Keratinocyte (primary cell): ENCODE data around the gene ADAM12. TPM values are rescaled to one million over a fixed set of nuclear protein-coding genes. Genes with fewer than 3 reads are reported as not detected.

Source experiments
- DNase-seq: peaks from one replicate; pipeline ENCODE4 v3.0.0-alpha.2; 2011; ENCODE audit warnings: low read depth, missing footprints, low spot score
- FAIRE-seq: peaks from 2 replicates; lab custom pipeline; 2011; peaks lifted over from hg19 to GRCh38; lab: Jason Lieb, UNC
- H2AFZ ChIP-seq: 2 replicates; pipeline ENCODE4 v1.6.0; 2012; ENCODE audit warnings: low read length, control low read depth, inconsistent platforms; ENCODE audit not compliant: control insufficient read depth
- H3K27ac ChIP-seq: 2 replicates; pipeline ENCODE4 v1.5.1; 2011; ENCODE audit warnings: low read length; ENCODE audit not compliant: control insufficient read depth, insufficient read depth
- H3K27me3 ChIP-seq: 3 replicates; pipeline ENCODE4 v1.6.0; 2011; ENCODE audit warnings: low read length; ENCODE audit not compliant: control insufficient read depth, insufficient read depth; ENCODE audit errors: extremely low read depth
- H3K36me3 ChIP-seq, 2 experiments: 2 replicates in 1 of 2; 3 replicates in 1 of 2; pipeline ENCODE4 v1.5.1; 2011; ENCODE audit warnings: low read length in 2 of 2, mild to moderate bottlenecking in 1 of 2; ENCODE audit not compliant: control insufficient read depth in 2 of 2, insufficient read depth in 2 of 2; ENCODE audit errors: extremely low read depth in 1 of 2
- H3K4me1 ChIP-seq: 3 replicates; pipeline ENCODE4 v1.5.1; 2011; ENCODE audit warnings: low read length; ENCODE audit not compliant: control insufficient read depth, insufficient read depth; ENCODE audit errors: extremely low read depth
- H3K4me2 ChIP-seq: 3 replicates; pipeline ENCODE4 v1.6.0; 2011; ENCODE audit warnings: low read depth, low read length; ENCODE audit not compliant: control insufficient read depth, insufficient read depth; ENCODE audit errors: extremely low read depth
- H3K4me3 ChIP-seq, 3 experiments: fragments of 200-600 bp in 1 of 3; sonication (generic) in 1 of 3; 2 replicates in 2 of 3; 3 replicates in 1 of 3; pipeline ENCODE4 v1.5.1; 2011 to 2016; ENCODE audit warnings: low read length in 3 of 3, mild to moderate bottlenecking in 3 of 3, control low read depth in 2 of 3, inconsistent platforms in 1 of 3, low read depth in 1 of 3, mixed read lengths in 1 of 3, mixed run types in 1 of 3, moderate library complexity in 1 of 3; ENCODE audit not compliant: control insufficient read depth in 2 of 3, insufficient read depth in 2 of 3; ENCODE audit errors: extremely low read depth in 1 of 3
- H3K79me2 ChIP-seq: 2 replicates; pipeline ENCODE4 v1.6.0; 2012; ENCODE audit warnings: low read length; ENCODE audit not compliant: control insufficient read depth, insufficient read depth
- H3K9ac ChIP-seq: 3 replicates; pipeline ENCODE4 v1.6.0; 2011; ENCODE audit warnings: low read length; ENCODE audit not compliant: control insufficient read depth, insufficient read depth; ENCODE audit errors: extremely low read depth
- H3K9me1 ChIP-seq: 3 replicates; pipeline ENCODE4 v1.6.0; 2011; ENCODE audit warnings: low read length; ENCODE audit not compliant: control insufficient read depth, insufficient read depth; ENCODE audit errors: extremely low read depth
- H3K9me3 ChIP-seq: 2 replicates; pipeline ENCODE4 v1.5.1; 2012; ENCODE audit warnings: low read depth, low read length; ENCODE audit not compliant: control insufficient read depth
- H4K20me1 ChIP-seq: 3 replicates; pipeline ENCODE4 v1.6.0; 2011; ENCODE audit warnings: low read length; ENCODE audit not compliant: control insufficient read depth, insufficient read depth; ENCODE audit errors: extremely low read depth
- EZH2 ChIP-seq: IDR thresholded peaks from one replicate; pipeline ENCODE4 v1.6.1; 2012; ENCODE audit warnings: inconsistent platforms, mild to moderate bottlenecking, low read length, moderate library complexity
- dilution Hi-C: fragments of 300-500 bp; cut with MboI; formaldehyde crosslinking; loops from one replicate; pipeline ENCODE4 v1.7.0; 2020; ENCODE audit warnings: low sequenced_read_pairs; ENCODE audit not compliant: extremely low pct_ligation_motif_present
- polyA plus RNA-seq, 5 experiments: library from polyadenylated mRNA; depleted of rRNA in 3 of 5; stranded (reverse) in 3 of 5; stranded (forward) in 1 of 5; unstranded in 1 of 5; fragments of >200 nt; gene quantifications; 1 replicate in 1 of 5; 2 replicates in 3 of 5; 3 replicates in 1 of 5; pipeline versions ENCODE4 v1.2.1 to v1.2.3, GENCODE V29; 2011 to 2012; ENCODE audit warnings: missing spikeins in 2 of 5, low read depth in 1 of 5, low replicate concordance in 1 of 5
- TF ChIP-seq, protein P1 (sequence below), 3 experiments: IDR thresholded peaks in 1 of 3; conservative IDR thresholded peaks in 1 of 3; optimal IDR thresholded peaks in 1 of 3; 2 replicates in 2 of 3; 3 replicates in 1 of 3; pipeline versions ENCODE3 to v1.5.1; 2011; ENCODE audit warnings: low read length in 3 of 3, mild to moderate bottlenecking in 3 of 3, moderate library complexity in 2 of 3, control low read depth in 1 of 3, inconsistent platforms in 1 of 3; ENCODE audit not compliant: insufficient read depth in 2 of 3; ENCODE audit errors: extremely low read depth in 1 of 3

Gene ADAM12
- polyA plus RNA-seq, 1 donor (not counting 4 experiments of a cell fraction or from before 2014, with no cell fraction given): 0.07 TPM

- FAIRE-seq (peak; percentile 79), DNase-seq (peak; percentile 81)
- H3K9me3 ChIP-seq: peaks cover 3% of the 10 kb centered on the region
- peaks cover 2% of the 10 kb centered on the region for H3K9me1 ChIP-seq
- no peaks in the 10 kb centered on the region for H4K20me1 ChIP-seq
- H3K9ac ChIP-seq: peak overlapping the region; percentile 59
- peaks cover 19% of the 10 kb centered on the region for H3K4me1 ChIP-seq
- no peaks in the 10 kb centered on the region for H3K27me3 ChIP-seq
- peak overlapping the region; percentile 26 for H2AFZ ChIP-seq
- H3K36me3 ChIP-seq: no peaks in the 10 kb centered on the region
- dilution Hi-C loops: no loop called here
- H3K27ac ChIP-seq: peak overlapping the region; percentile 67
- TF ChIP-seq, protein P1, sequence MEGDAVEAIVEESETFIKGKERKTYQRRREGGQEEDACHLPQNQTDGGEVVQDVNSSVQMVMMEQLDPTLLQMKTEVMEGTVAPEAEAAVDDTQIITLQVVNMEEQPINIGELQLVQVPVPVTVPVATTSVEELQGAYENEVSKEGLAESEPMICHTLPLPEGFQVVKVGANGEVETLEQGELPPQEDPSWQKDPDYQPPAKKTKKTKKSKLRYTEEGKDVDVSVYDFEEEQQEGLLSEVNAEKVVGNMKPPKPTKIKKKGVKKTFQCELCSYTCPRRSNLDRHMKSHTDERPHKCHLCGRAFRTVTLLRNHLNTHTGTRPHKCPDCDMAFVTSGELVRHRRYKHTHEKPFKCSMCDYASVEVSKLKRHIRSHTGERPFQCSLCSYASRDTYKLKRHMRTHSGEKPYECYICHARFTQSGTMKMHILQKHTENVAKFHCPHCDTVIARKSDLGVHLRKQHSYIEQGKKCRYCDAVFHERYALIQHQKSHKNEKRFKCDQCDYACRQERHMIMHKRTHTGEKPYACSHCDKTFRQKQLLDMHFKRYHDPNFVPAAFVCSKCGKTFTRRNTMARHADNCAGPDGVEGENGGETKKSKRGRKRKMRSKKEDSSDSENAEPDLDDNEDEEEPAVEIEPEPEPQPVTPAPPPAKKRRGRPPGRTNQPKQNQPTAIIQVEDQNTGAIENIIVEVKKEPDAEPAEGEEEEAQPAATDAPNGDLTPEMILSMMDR (optimal IDR thresholded peaks at IDR 0.05 in 1 of 3, IDR thresholded peaks at IDR 0.05 in 1 of 3, conservative IDR thresholded peaks at IDR 0.05 in 1 of 3; ENCODE audit: extremely low read depth in 1 of 3, insufficient read depth in 2 of 3, low read length in 3 of 3): no peak
- no peak for TF ChIP-seq EZH2
- H3K4me3 ChIP-seq: peak overlapping the region in 1 of 3 experiments; percentile 27
- H3K4me2 ChIP-seq: peak overlapping the region; percentile 72
- no peaks in the 10 kb centered on the region for H3K79me2 ChIP-seq
These were observed 135.2 kb downstream of the ADAM12 start for GRCh38 chr10:126252884-126253610.

GRCh38 chr10:126251778-126252407 lies 136.4 kb downstream of the ADAM12 start:
- FAIRE-seq: no peak

More at GRCh38 chr10:126251778-126252407, 136.4 kb downstream of the ADAM12 start:
- H3K4me2 ChIP-seq: no peak overlapping the region
- no peak for DNase-seq
- H3K9me1 ChIP-seq: peaks cover 2% of the 10 kb centered on the region
- H2AFZ ChIP-seq: no peak overlapping the region
- no peak overlapping the region for H3K27ac ChIP-seq
- H3K79me2 ChIP-seq: no peaks in the 10 kb centered on the region
- no peaks in the 10 kb centered on the region for H3K27me3 ChIP-seq
- H3K4me1 ChIP-seq: peaks cover 30% of the 10 kb centered on the region
- no peaks in the 10 kb centered on the region for H3K36me3 ChIP-seq
- H3K9me3 ChIP-seq: peaks cover 3% of the 10 kb centered on the region
- no peak for TF ChIP-seq EZH2
- TF ChIP-seq, protein P1 (optimal IDR thresholded peaks at IDR 0.05 in 1 of 3, IDR thresholded peaks at IDR 0.05 in 1 of 3, conservative IDR thresholded peaks at IDR 0.05 in 1 of 3; ENCODE audit: extremely low read depth in 1 of 3, insufficient read depth in 2 of 3, low read length in 3 of 3): no peak
- no peaks in the 10 kb centered on the region for H4K20me1 ChIP-seq
- no peak overlapping the region for H3K4me3 ChIP-seq
- no peak overlapping the region for H3K9ac ChIP-seq
- dilution Hi-C loops: no loop called here
